Aorta (tissue), 5 donors: ENCODE data around the gene MAML2. TPM values are rescaled to one million over a fixed set of nuclear protein-coding genes. Genes with fewer than 3 reads are reported as not detected.

Source experiments
- ATAC-seq: fragments of 200-7000 bp; cut with Tn5 transposase; one replicate; pipeline ENCODE4 v1.9.1; 2022; ENCODE audit warnings: moderate library complexity; ENCODE audit not compliant: low FRiP score
- DNase-seq, 2 donors: peaks; one replicate each; pipeline ENCODE4 v3.0.0-alpha.2; 2020
- H3K27ac ChIP-seq, 2 donors: one replicate each; pipeline ENCODE4 v1.5.1; 2013; ENCODE audit warnings: low read length in 2 of 2, mild to moderate bottlenecking in 2 of 2, moderate library complexity in 2 of 2, control low read depth in 1 of 2, inconsistent platforms in 1 of 2, low read depth in 1 of 2
- H3K27me3 ChIP-seq, 2 donors: one replicate each; pipeline ENCODE4 v1.6.1; 2013; ENCODE audit warnings: control low read depth in 1 of 2, low read length in 1 of 2, mild to moderate bottlenecking in 1 of 2, moderate library complexity in 1 of 2; ENCODE audit not compliant: insufficient read depth in 2 of 2, control insufficient read depth in 1 of 2
- H3K36me3 ChIP-seq, 2 donors: one replicate each; pipeline ENCODE4 v1.6.1; 2013; ENCODE audit warnings: control low read depth in 1 of 2, low read length in 1 of 2, mild to moderate bottlenecking in 1 of 2; ENCODE audit not compliant: insufficient read depth in 2 of 2, control insufficient read depth in 1 of 2
- H3K4me1 ChIP-seq, 2 donors: one replicate each; pipeline ENCODE4 v1.6.1; 2013; ENCODE audit warnings: low read length in 2 of 2, control low read depth in 1 of 2, mild to moderate bottlenecking in 1 of 2, moderate library complexity in 1 of 2; ENCODE audit not compliant: insufficient read depth in 2 of 2, control insufficient read depth in 1 of 2
- H3K4me3 ChIP-seq, 2 donors: one replicate each; pipeline ENCODE4 v1.5.1; 2013; ENCODE audit warnings: low read length in 2 of 2, control low read depth in 1 of 2, mild to moderate bottlenecking in 1 of 2
- H3K9me3 ChIP-seq: one replicate; pipeline ENCODE4 v1.6.1; 2013; ENCODE audit warnings: mild to moderate bottlenecking, low read length; ENCODE audit not compliant: control insufficient read depth
- WGBS, 2 donors: extraction: QIAGEN DNeasy Blood & Tissue Kit; methylation state at CpG; one replicate each; pipeline ENCODE4 v1.1.7; 2013; 5-methylcytosine and 5-hydroxymethylcytosine counted together
- intact Hi-C, 2 donors: fragments of 100-400 bp; cut with DNase I; formaldehyde crosslinking; loops; one replicate each; pipeline versions ENCODE4 v1.14.2 to v1.15.0; 2022
- polyA plus RNA-seq, 2 donors: library from polyadenylated mRNA; stranded (reverse); fragments of 200-250 nt; gene quantifications; one replicate each; pipeline ENCODE4 v1.2.3, GENCODE V29; 2013
- total RNA-seq, 2 donors: library from RNA; stranded (reverse); fragmentation: NEBNext Ultra II Directional; extraction: Animal tissue kit (Norgen Biotek cat#: 25700); gene quantifications; one replicate each; pipeline ENCODE4 v1.2.1, GENCODE V29; 2021
- donor health status: healthy with polysubstance abuse.
- donor health status: Bipolar disorder and iron deficiency.
- donor health status: DM: no; HTN: no; CAD: no.
- donor health status: DM: no; HTN: no; CAD: no.
- donor health status: DM: yes; HTN: yes; CAD: no.

Gene MAML2
- total and polyA plus RNA-seq, 4 donors, result 6.0 to 27.5 (median 14.0) TPM

GRCh38 chr11:96001037-96001436 is 342.0 kb downstream of the MAML2 start:
- DNase-seq, result peak; percentile 91 to 92
- WGBS, 2 donors, result 5 to 7% methylated on average over 5 of the region's 5 CpGs
- H3K9me3 ChIP-seq, result no peaks in the 10 kb centered on the region
- intact Hi-C loops, result loop anchor here in 1 of 2 donors (10.0 kb wide), 1 partner anchor 344 kb away; the partner anchor contains the start of gene MAML2
- peaks cover 4% of the 10 kb centered on the region in 2 donors for H3K4me1 ChIP-seq
- no peaks in the 10 kb centered on the region for H3K36me3 ChIP-seq
- peaks cover 0 to 2% of the 10 kb centered on the region in 2 donors for H3K27me3 ChIP-seq
- H3K27ac ChIP-seq, result peak overlapping the region in 1 of 2 donors; percentile 76
- ATAC-seq, result peak; percentile 96
- H3K4me3 ChIP-seq, result no peak overlapping the region

DNA sequence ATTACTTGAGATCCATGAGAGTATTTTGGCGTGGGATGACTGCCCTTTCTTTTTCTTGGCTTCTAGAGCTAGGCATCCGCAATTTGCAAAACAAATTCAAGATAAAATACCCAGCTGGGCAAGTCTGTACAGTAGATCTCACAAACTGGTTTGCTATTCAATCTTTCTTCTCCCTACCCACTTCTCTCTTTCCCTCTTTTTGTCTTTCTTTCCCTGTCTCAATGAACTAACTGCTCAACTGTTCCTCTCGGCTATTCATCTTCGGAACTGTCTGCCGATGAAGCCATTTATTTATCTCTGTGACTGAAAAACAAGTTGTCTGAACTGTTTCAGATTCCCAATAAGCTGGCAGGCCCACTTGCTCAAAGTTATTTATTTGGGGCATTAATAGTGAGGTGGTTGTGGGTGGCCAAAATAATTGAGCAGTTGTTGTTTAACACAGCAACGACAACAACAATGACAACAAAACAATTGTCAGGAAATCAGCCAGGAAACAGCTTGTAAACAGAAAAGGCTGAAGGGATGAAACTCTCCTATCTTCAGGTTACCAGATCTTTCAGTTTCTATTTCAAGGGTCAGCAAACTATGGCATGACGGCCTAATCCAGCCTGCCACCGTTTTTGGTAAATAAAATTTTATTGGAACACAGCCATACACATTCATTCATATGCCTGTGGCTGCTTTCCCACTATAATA is 343.1 kb downstream of the MAML2 start:
- DNase-seq (no peak), ATAC-seq (peak; percentile 62)
- intact Hi-C loops, result loop anchor here in 1 of 2 donors (10.0 kb wide), 1 partner anchor 345 kb away; the partner anchor contains the start of gene MAML2
- peak overlapping the region in 1 of 2 donors; percentile 51 for H3K27ac ChIP-seq
- no peaks in the 10 kb centered on the region for H3K36me3 ChIP-seq
- 11% methylated on average over 8 of the region's 8 CpGs for WGBS, 2 donors
- peaks cover 0 to 2% of the 10 kb centered on the region in 2 donors for H3K27me3 ChIP-seq
- no peaks in the 10 kb centered on the region for H3K9me3 ChIP-seq
- peak overlapping the region; percentile 16 to 41 for H3K4me3 ChIP-seq
- peaks cover 4% of the 10 kb centered on the region in 2 donors for H3K4me1 ChIP-seq

- no peak overlapping the region for H3K27ac ChIP-seq
- H3K27me3 ChIP-seq, result no peaks in the 10 kb centered on the region
- no peaks in the 10 kb centered on the region for H3K36me3 ChIP-seq
- DNase-seq (no peak), ATAC-seq (no peak)
- no peaks in the 10 kb centered on the region for H3K9me3 ChIP-seq
- peaks cover 4 to 7% of the 10 kb centered on the region in 2 donors for H3K4me1 ChIP-seq
- intact Hi-C loops, result no loop called here
- H3K4me3 ChIP-seq, result no peak overlapping the region
- WGBS, 2 donors, result 69 to 77% methylated on average over 4 of the region's 4 CpGs
Observed at GRCh38 chr11:95996621-95997235, 346.3 kb downstream of the MAML2 start.

- Histone ChIP-seq H3K4me3 (no peak overlapping the region), H3K27ac (no peak overlapping the region), H3K36me3 (no peaks in the 10 kb centered on the region), H3K9me3 (no peaks in the 10 kb centered on the region), H3K4me1 (peaks cover 0 to 2% of the 10 kb centered on the region in 2 donors), H3K27me3 (no peaks in the 10 kb centered on the region)
- no peak for DNase-seq
- intact Hi-C loops, result no loop called here
- ATAC-seq, result no peak
- 66 to 87% methylated on average over 4 of the region's 4 CpGs for WGBS, 2 donors
Observed at GRCh38 chr11:95994329-95994728, 348.7 kb downstream of the MAML2 start.

DNA sequence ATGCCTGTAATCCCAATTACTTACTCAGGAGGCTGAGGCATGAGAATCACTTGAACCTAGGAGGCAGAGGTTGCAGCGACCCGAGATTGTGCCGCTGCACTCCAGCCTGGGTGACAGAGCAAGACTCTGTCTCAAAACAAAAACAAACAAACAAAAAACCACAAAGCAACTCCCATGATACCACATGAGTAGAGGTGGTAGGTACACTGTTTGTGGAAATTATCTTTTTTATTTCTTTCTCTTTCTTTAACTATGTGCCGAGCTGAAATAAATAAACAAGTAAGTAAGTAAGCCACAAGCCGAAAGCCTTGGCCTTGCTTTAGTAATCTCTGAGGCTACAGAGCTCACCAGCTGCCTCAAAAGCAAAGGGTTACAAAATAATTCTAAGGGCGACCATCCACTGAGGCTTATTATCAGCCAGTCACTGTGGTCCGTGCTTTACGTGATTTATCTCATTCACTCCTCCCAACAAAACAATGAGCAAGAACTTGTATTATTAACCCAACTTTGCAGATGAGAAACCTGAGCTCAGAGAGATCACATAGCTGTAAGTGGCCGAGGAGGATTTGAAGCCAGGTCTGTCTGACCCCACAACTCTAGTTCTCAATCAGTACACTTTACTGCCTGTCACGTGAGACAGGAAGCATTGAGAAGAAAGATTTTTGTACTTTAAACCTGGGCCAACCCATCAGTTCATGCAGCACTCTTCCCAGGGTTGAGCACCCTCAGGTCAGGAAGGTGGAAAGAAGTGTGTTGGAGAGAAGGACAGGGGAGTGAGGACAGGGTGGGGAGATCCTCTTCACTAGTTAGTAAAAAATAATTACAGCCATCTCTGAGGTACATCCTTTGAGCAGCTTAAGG is 349.3 kb downstream of the MAML2 start:
- no peaks in the 10 kb centered on the region for H3K36me3 ChIP-seq
- no peaks in the 10 kb centered on the region for H3K9me3 ChIP-seq
- peaks cover 0 to 2% of the 10 kb centered on the region in 2 donors for H3K4me1 ChIP-seq
- no peak overlapping the region for H3K27ac ChIP-seq
- H3K4me3 ChIP-seq, result no peak overlapping the region
- intact Hi-C loops, result no loop called here
- no peaks in the 10 kb centered on the region for H3K27me3 ChIP-seq
- DNase-seq, result no peak
- no peak for ATAC-seq
- WGBS, 2 donors, result 74 to 78% methylated on average over 10 of the region's 10 CpGs

GRCh38 chr11:95991545-95991944 is 351.4 kb downstream of the MAML2 start:
- no peaks in the 10 kb centered on the region for H3K36me3 ChIP-seq
- intact Hi-C loops, result no loop called here
- no peak overlapping the region for H3K4me3 ChIP-seq
- H3K27ac ChIP-seq, result peak overlapping the region; percentile 2 to 71
- no peaks in the 10 kb centered on the region for H3K9me3 ChIP-seq
- peaks cover 0 to 2% of the 10 kb centered on the region in 2 donors for H3K4me1 ChIP-seq
- WGBS, 2 donors, result 66 to 73% methylated on average over 1 of the region's 1 CpG
- H3K27me3 ChIP-seq, result no peaks in the 10 kb centered on the region
- ATAC-seq (no peak), DNase-seq (no peak)

- Histone ChIP-seq H3K27ac (peak overlapping the region in 1 of 2 donors; percentile 71), H3K4me1 (peaks cover 0 to 2% of the 10 kb centered on the region in 2 donors), H3K9me3 (no peaks in the 10 kb centered on the region), H3K27me3 (no peaks in the 10 kb centered on the region), H3K4me3 (no peak overlapping the region), H3K36me3 (no peaks in the 10 kb centered on the region)
- 89 to 90% methylated on average over 1 of the region's 1 CpG for WGBS, 2 donors
- DNase-seq, result no peak
- no peak for ATAC-seq
- intact Hi-C loops, result no loop called here
Observed at GRCh38 chr11:95991101-95991500, 351.9 kb downstream of the MAML2 start.

DNA sequence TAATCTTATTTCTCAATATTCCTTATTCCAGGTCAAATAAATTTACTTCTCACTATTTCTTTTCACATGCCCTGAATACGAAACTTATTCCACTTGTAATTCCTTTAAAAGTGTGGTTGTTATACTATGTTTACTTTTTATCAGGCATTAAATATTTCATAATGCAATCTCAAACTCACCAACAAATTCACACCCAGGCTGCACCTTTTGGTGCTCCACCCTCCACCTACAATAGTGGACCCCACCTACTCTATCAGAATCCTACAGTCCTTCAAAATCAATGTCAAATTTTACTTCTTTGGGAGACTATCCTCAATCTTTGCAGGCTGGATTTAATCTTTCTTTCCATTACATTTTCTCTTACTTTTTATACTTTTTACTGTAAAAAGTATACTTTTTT is 353.2 kb downstream of the MAML2 start:
- no peaks in the 10 kb centered on the region for H3K36me3 ChIP-seq
- H3K9me3 ChIP-seq, result no peaks in the 10 kb centered on the region
- WGBS, 2 donors, result 95% methylated on average over 1 of the region's 1 CpG
- no peak overlapping the region for H3K4me3 ChIP-seq
- H3K27me3 ChIP-seq, result no peaks in the 10 kb centered on the region
- intact Hi-C loops, result no loop called here
- ATAC-seq (no peak), DNase-seq (no peak)
- peaks cover 0 to 2% of the 10 kb centered on the region in 2 donors for H3K4me1 ChIP-seq
- H3K27ac ChIP-seq, result no peak overlapping the region
